GM21717 (cell line): ENCODE results near the gene ERICH2.
"Not testable (repeated sequence)": the region's sequence is repeated elsewhere in the genome, so short reads cannot be mapped to it uniquely, and the experiment has no call there.

Experiments used
- ATAC-seq: cut with Tn5 transposase; IDR thresholded peaks from one replicate; pipeline ENCODE4 v1.9.1; 2021; ENCODE audit warnings: mild to moderate bottlenecking, moderate library complexity; ENCODE audit not compliant: unreplicated experiment

Gene ERICH2

GRCh38 chr2:170770008-170770605 lies at the start of gene ERICH2:
Gene ERICH2, plus strand, starts transcription at chr2:170770378. Its CDS starts 304 bp downstream, at chr2:170770682.
- ATAC-seq = peak; percentile 53

DNA sequence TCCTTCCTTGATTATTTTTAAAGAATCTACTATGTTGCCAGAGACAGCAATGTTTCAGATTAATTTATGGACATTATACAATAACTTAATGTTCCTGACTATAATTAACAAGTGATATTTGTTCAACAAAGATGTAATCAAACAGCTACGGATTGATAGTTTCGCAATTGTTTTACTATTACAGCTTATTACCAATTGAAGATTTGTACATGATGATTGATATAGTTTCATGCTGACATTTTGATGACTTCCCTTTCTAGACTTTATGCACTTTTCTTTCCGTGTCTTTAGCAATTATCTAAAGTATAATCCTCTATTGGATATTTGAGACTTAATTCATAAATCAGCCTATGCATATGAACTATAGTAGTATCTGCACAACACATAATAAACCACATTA lies 48.5 kb upstream of the ERICH2 start:
- ATAC-seq = no peak

DNA sequence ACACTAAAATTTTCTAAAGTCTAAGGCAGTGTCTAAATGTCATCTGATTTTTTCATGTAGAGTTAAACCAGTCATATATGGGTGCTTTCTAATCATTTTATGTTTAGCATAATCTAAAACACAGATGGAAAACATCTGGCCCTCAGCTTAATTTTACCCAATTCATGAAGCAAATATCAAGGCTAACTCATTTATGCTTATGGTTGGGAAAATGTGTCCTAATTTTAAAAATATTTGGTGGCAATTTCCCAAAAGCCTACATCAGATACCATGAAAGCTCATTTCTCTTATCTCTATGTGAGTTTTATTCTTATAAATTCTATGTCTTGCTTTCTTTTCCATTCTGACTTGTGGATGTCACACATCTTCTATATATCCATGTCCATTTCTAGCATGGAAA lies 47.9 kb upstream of the ERICH2 start:
- no peak for ATAC-seq

DNA sequence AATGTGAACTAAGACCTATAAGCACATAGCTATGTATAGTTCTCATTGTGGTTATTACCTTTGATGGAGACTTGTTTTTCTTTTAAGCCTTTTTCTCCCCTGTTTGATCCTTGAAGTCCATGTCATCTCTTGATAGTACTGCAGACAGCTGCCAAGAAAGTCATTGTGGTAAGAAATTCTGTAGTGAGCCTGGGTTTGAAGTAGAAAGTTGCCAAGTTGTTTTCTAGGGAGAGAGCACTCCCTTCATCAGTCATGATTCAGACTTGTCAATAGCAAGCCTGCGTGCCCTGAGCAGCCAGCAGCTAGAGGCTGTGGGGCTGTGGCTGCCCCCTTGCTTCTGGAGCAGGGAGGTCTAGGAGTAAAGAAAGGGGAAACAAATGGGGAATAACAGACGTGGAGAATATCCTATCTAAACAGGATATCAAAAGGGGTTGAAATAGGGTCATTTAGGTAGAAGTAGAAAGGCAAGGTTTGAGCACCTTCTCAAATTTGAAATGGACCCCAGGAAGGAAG lies 46.7 kb upstream of the ERICH2 start:
- no peak for ATAC-seq

- no peak for ATAC-seq
Observed at GRCh38 chr2:170733798-170734600, 36.2 kb upstream of the ERICH2 start.

DNA sequence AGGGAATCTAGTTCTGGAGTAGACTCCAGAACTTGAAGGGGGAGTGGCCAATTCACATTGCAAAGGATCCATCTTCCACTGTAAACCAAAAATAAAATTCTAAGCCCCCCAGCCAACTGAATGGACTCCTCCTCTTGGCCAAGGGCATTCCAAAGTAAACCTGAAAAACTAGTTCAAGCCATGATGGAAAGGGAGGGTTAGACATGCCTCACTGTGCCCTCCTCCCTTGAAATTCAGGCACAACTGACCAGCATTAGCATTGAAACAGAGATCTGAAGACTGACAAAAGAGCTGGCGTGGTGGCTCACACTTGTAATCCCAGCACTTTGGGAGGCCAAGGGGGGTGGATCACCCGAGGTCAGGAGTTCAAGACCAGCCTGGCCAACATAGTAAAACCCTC lies 35.6 kb upstream of the ERICH2 start:
- ATAC-seq = not testable (repeated sequence)

DNA sequence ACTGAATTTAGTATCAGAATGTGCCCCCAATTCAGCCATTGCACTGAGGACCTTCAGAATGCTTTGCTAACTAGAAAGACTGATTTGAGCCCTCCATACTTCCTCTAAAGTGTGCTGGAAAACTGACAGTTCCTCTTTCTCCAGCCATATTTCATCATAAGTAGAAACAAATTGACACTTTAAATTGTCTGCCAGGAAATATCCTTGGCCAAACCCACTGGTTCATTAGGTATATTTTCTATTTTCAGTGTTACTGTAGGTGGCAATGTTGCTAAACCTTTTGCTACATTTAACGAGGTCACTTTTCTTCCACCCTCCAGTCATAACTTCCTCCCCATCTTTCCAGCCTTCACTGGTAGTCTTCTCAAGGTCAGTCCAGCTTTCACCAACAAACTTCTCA lies 33.5 kb upstream of the ERICH2 start:
- ATAC-seq = no peak

GRCh38 chr2:170737406-170737805 lies 32.8 kb upstream of the ERICH2 start:
- no peak for ATAC-seq

DNA sequence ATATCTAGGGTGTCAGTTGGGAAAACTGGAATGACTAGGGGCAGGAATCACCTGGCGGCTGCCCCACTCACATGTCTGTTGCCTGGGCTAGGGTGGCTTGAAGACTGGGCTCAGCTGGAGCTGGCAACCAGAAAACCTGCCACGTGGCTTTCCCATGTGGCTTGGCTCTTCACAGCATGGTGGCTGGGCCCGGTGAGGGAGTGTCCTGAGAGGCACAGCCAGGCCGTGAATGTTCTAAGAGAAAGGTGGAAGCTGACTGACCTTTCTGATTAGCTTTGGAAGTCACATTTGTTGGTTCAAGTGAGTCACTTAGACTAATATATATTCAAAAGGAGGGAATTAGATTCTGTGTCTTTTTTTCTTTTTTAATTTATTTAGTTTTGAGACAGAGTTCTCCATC lies 32.4 kb upstream of the ERICH2 start:
- ATAC-seq = no peak

- no peak for ATAC-seq
Observed at GRCh38 chr2:170739048-170739447, 31.1 kb upstream of the ERICH2 start.

GRCh38 chr2:170739507-170740046 lies 30.6 kb upstream of the ERICH2 start:
- ATAC-seq = no peak

DNA sequence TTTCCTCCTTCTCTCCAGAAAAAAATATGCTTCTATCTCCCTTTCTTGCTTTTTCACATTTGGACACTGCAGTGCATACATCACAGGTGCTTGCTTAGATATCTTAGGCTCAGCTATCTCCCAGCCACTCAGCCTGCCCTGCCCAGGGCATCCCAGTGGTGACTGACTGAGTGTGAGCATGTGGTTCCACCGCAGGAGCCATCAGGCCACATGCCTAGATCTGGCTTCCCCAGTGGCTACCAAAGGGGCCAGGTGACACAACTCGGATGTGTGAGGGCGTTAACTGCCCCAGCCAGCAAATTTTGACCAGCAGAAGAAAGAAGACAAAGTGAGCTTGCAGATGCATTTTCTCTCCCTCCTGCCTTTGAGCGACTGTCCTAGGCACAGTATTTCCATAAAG lies 29.5 kb upstream of the ERICH2 start:
- ATAC-seq = no peak

GRCh38 chr2:170742000-170742399 lies 28.2 kb upstream of the ERICH2 start:
- no peak for ATAC-seq

DNA sequence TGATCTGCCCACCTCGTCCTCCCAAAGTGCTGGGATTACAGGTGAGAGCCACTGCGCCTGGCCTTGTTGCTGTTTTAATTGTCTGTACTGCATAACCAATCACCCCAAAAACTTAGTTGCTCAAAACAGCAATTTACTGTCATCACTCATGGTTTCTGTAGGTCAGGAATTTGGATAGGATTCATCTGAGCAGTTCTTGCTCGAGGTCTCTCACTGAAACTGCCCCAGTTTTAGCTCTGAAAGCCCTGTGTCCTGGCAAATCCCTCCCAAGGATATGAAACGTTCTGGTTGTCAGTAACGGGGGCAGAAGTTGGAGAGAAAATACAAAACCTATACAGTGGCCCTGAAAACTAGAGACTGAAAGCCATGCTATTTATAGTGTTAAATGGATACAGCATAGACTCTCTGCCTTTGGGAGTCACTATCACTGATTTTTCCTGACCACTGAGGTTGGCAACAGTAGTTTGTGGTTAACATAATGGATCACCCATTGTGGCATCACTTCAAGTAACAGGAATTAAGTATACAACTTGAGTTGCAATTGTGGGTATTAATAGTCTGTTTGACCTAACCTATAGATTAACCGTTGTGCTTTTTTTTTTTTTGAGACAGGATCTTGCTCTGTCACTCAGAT lies 27.2 kb upstream of the ERICH2 start:
- no peak for ATAC-seq

GRCh38 chr2:170743530-170744239 lies 26.5 kb upstream of the ERICH2 start:
- no peak for ATAC-seq

- ATAC-seq = no peak
Observed at GRCh38 chr2:170744248-170745002, 25.8 kb upstream of the ERICH2 start.

- ATAC-seq = no peak
Observed at GRCh38 chr2:170745305-170745704, 24.9 kb upstream of the ERICH2 start.

- ATAC-seq = no peak
Observed at GRCh38 chr2:170747921-170748320, 22.3 kb upstream of the ERICH2 start.

DNA sequence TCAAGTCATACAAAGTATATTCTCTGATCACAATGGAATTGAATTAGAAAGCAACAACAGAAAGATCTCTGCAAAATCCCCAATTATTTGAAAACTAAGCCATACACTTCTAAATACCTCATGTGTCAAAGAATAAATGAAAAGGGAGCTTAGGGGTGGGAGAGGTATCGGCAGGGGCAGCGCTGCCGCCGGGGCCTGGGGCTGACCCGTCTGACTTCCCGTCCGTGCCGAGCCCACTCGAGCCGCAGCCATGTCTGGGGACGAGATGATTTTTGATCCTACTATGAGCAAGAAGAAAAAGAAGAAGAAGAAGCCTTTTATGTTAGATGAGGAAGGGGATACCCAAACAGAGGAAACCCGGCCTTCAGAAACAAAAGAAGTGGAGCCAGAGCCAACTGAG lies 18.6 kb upstream of the ERICH2 start:
- ATAC-seq = not testable (repeated sequence)

DNA sequence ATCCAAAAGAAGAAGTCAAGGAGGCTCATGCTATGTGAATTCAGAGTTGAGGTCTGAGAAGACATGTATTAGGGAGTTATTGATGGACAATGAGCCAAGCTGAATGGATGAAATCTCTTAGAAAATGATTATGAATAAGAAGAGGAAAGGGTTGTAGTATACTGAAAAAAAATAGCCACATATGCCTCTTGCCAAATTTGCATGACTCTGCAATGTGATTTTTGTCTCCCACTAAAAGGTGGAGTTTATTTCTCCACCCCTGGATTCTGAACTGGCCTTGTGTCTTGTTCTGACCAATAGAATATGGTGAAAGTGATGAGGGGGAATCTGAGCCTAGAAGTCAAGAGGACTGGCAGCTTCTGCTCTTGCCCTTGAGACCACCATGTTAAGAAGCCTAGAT lies 8.6 kb upstream of the ERICH2 start:
- ATAC-seq = no peak
